SJCRH30 (cell line): ENCODE data around the gene BTBD3. TPM values are rescaled to one million over a fixed set of nuclear protein-coding genes. Genes with fewer than 3 reads are reported as not detected.

Experiments used
- DNase-seq, 2 experiments: peaks; one replicate each; pipeline ENCODE4 v3.0.0-alpha.2; 2015 to 2020
- H3K27ac ChIP-seq: fragments of 250-450 bp; sonication (Bioruptor Pico); 2 replicates; pipeline ENCODE4 v1.5.1; 2020; ENCODE audit warnings: mild to moderate bottlenecking, moderate library complexity
- H3K27me3 ChIP-seq: fragments of 250-450 bp; sonication (Bioruptor Pico); 2 replicates; pipeline ENCODE4 v1.5.1; 2020; ENCODE audit warnings: mild to moderate bottlenecking, moderate library complexity
- H3K36me3 ChIP-seq: fragments of 250-450 bp; sonication (Bioruptor Pico); 2 replicates; pipeline ENCODE4 v1.5.1; 2020; ENCODE audit warnings: mild to moderate bottlenecking, moderate library complexity
- H3K4me1 ChIP-seq: fragments of 250-450 bp; sonication (Bioruptor Pico); 2 replicates; pipeline ENCODE4 v1.5.1; 2020; ENCODE audit warnings: mild to moderate bottlenecking, moderate library complexity
- H3K4me3 ChIP-seq: fragments of 250-450 bp; sonication (Bioruptor Pico); 2 replicates; pipeline ENCODE4 v1.5.1; 2020; ENCODE audit warnings: mild to moderate bottlenecking, moderate library complexity
- H3K9me3 ChIP-seq: fragments of 250-450 bp; sonication (Bioruptor Pico); replicated peaks from 2 replicates; pipeline ENCODE4 v1.5.1; 2020; ENCODE audit warnings: mild to moderate bottlenecking, moderate library complexity
- total RNA-seq: library from RNA; depleted of rRNA; stranded (reverse); fragments of >200 nt; shearing (Covaris generic); gene quantifications from 2 replicates; pipeline ENCODE4 v1.2.3, GENCODE V29; 2014

The BTBD3 gene
- total RNA-seq, 1 experiment from 2014 or later, result 36.2 TPM

GRCh38 chr20:11970243-11970836 lies 52.6 kb downstream of the BTBD3 start:
- no peaks in the 10 kb centered on the region for H3K4me1 ChIP-seq
- no peaks in the 10 kb centered on the region for H3K27me3 ChIP-seq
- DNase-seq, result no peak
- no peaks in the 10 kb centered on the region for H3K9me3 ChIP-seq
- H3K27ac ChIP-seq, result no peak overlapping the region
- no peaks in the 10 kb centered on the region for H3K36me3 ChIP-seq
- no peak overlapping the region for H3K4me3 ChIP-seq

DNA sequence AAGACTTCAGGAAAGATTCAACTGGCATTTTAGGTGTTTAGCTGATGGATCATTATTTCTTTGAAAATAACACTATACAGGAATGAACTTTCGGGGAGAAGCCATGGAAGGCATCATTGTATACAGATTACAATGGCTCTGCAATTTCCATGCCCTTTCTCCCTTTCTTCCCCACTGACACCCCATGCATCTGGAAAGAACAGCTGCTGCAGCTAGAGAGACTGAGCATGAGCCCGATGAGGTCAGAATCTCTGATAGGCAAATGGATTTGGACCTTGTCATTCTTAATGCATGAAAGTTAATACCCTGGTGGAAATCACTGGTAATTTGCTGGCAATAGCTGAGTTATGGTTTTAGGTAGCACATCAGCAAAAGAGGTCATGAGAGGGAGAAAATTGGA lies 54.8 kb downstream of the BTBD3 start:
- Histone ChIP-seq H3K27ac (no peak overlapping the region), H3K4me3 (no peak overlapping the region), H3K4me1 (no peaks in the 10 kb centered on the region), H3K9me3 (no peaks in the 10 kb centered on the region), H3K27me3 (no peaks in the 10 kb centered on the region), H3K36me3 (no peaks in the 10 kb centered on the region)
- peak in 1 of 2 experiments; percentile 34 for DNase-seq
